Transverse colon (tissue), 4 donors: ENCODE data around the gene MIEF1.

Source experiments
- EP300 ChIP-seq: sonication (generic); formaldehyde crosslinking; IDR thresholded peaks from one replicate; pipeline ENCODE4 v1.6.1; 2017; ENCODE audit warnings: antibody characterized with exemption, low read depth
- POLR2A ChIP-seq: fragments of 450-650 bp; IDR thresholded peaks from one replicate; pipeline ENCODE4 v1.6.1; 2016; ENCODE audit warnings: antibody characterized with exemption, mild to moderate bottlenecking, moderate library complexity
- POLR2AphosphoS5 ChIP-seq, 3 donors: sonication (generic); formaldehyde crosslinking; IDR thresholded peaks; one replicate each; pipeline ENCODE4 v1.6.1; 2016; ENCODE audit warnings: antibody characterized with exemption in 3 of 3
- TF ChIP-seq, protein P1 (sequence below), 5 experiments: fragments of 200-600 bp in 3 of 5; fragments of 450-650 bp in 2 of 5; sonication (generic) in 3 of 5; IDR thresholded peaks; 1 replicate in 2 of 5; 2 replicates in 3 of 5; pipeline ENCODE4 v1.5.1; 2016 to 2017; ENCODE audit warnings: antibody characterized with exemption in 5 of 5, inconsistent platforms in 3 of 5, mild to moderate bottlenecking in 2 of 5, moderate library complexity in 1 of 5

DNA sequence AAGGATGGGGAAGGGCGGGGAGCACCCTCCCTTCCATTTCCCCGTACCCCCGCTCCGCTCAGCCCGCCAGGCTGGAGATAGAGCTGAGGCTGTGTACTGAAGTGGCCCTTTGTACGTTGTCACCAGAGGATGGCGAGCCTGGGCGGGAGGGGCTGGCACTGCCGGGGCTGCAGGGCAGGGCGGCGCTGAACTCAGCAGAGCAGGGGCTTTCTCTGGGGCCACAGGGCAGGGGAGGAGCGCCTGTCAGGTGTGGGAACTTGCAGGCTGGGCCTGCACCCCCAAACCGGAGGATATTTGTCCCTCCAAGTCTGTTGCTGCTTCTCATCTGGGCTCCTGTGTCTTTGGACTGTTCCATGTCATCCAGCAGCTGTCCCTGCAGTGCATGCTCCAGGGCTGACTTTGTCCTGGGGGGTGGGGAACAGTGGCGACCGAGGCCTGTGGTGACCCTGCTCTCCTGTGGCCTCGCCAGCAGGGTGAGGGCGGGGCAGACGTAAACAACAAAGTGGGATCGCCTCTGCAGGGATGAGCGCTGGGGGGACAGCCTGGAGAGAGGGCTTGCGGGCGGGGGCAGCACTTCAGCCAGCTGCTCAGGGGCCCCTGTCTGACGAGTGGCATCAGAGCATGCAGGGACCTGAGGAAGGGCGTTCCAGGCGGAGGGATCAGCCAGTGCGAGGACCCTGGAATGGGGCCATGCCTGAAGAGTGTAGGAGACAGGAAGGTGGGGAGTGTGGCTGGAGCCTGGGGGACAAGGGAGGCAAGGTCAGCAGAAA, 32.2 kb upstream of the MIEF1 start:
- TF ChIP-seq, protein P1, sequence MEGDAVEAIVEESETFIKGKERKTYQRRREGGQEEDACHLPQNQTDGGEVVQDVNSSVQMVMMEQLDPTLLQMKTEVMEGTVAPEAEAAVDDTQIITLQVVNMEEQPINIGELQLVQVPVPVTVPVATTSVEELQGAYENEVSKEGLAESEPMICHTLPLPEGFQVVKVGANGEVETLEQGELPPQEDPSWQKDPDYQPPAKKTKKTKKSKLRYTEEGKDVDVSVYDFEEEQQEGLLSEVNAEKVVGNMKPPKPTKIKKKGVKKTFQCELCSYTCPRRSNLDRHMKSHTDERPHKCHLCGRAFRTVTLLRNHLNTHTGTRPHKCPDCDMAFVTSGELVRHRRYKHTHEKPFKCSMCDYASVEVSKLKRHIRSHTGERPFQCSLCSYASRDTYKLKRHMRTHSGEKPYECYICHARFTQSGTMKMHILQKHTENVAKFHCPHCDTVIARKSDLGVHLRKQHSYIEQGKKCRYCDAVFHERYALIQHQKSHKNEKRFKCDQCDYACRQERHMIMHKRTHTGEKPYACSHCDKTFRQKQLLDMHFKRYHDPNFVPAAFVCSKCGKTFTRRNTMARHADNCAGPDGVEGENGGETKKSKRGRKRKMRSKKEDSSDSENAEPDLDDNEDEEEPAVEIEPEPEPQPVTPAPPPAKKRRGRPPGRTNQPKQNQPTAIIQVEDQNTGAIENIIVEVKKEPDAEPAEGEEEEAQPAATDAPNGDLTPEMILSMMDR (IDR thresholded peaks at IDR 0.05), result no peak
- no peak for TF ChIP-seq EP300
- no peak for TF ChIP-seq POLR2A
- TF ChIP-seq POLR2AphosphoS5 (IDR thresholded peaks at IDR 0.05), result no peak
